ENCODE data around the gene DDX54. TPM values are rescaled to one million over a fixed set of nuclear protein-coding genes. Genes with fewer than 3 reads are reported as not detected.

Gene DDX54
- total RNA-seq, 1 donor from 2014 or later = 46.6 TPM

DNA sequence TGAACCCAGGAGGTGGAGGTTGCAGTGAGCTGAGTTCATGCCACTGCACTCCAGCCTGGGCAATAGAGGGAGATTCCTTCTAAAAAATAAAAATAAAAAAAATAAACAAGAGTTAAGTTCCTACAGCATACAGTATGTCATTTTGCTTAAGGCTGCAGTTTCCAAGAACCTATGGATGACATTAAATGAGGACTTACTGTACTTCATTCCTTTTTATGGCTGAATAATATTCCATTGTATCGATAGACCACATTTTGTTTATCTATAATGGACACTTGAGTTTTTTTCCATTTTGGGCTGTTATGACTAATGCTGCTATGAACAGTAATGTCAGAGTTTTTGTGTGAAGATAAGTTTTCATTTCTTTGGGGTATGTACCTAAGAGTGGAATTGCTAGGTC lies 67.1 kb downstream of the DDX54 start:
- ATAC-seq = no peak

GRCh38 chr12:113117684-113118083 lies 67.6 kb downstream of the DDX54 start:
- peak; percentile 63 for ATAC-seq

DNA sequence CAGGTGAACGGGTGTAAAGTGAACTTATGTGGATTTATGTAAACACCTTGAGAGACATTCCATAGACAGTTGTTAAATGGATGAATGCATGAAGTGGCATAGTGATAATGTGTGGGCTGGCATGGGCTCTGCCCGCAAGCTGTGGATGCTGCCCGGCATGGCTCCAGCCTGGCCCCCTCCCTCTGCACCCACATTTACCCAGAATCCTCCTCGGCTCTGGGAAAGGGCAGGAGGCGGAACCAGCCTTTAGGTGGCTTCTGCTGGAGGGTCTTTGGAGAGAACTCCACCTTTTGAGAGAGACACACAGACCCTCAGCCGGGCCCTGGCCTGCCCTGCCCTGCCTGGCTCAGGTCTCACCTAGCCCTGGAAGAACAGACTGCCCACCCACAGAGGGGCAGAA lies 68.4 kb downstream of the DDX54 start:
- ATAC-seq = no peak

DNA sequence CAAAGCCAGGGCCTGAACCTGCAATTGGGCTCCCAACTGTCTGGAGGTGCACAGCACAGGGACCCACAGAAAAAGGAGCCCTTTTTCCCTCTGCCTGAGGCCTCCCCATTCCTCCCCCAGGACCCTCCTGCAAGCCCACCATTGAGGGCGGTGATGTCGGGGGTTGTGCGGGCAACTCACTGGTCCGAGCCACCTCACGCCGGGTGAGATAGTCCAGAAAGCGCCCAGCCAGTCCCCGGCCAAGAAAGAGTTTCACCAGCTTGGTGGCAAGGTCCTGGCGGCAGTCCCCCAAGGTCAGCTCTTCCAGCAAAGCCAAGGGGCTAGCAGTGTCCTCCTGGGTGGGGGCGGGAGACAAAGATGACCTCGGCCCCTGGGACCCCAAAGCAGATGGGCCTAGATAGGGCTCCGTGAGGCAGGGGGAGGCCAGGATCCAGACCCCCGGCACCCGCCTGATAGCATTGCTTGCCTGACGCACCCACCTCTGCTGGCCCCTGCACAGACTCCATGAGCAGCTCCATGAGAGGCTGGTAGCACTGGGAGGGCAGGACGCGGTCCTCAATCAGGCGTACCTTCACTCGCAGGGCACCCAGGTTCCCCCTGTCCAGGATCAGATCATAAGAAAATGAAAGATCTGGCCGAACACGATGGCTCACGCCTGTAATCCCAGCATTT lies 69.7 kb downstream of the DDX54 start:
- no peak for ATAC-seq

DNA sequence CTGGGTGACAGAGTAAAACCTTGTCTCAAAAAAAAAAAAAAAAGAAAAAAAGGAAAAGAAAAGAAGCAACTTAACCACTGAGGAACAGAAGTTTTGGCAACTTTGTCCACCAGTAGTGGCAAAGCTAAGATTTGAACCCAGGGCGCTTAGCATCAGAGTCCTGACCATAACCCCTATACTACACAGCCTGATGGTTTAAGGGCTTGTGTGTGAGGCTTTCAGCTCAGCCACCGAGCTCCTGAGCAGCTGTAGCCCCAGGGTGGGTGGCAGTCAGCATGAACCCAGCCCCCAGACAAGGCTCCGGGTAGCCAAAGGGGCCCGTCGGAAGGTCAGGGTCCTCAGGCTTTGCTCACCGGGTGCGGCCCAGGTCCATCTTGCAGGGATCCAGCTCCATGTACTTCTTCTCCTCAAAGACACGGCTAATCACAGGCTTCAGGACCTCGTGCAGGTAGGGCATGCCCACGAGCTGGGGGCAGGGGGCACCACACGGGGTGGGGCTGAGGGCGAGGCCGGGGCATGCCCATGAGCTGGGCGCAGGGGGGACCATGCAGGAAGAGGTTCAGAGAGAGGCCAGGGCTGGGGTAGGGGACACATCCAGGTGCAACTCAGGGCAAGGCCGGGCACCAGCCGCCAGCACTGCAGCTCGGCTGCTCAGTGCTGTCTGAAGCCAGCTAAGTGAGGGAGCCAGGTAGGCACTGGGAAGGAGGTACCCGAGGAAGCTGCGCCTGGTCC lies 70.7 kb downstream of the DDX54 start:
- ATAC-seq = no peak

DNA sequence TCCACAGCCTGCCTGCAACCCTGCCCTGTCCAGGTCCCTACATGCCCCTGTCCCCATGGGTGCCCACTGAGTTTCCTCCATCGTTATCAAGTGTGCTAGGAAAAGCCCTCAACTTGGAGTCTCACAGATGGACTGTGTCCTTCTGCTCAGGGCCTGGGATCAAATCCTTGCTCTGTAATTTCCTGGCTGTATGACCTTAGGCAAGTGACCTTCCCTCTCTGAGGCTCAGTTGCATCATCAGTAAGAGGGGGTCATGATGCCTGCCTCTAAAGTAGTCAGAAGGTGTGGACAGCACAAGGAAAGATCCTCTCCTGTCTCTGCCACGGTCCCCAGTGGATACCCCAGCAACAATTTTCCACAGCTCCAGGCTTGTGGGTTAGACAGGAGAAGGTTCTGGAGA lies 71.9 kb downstream of the DDX54 start:
- ATAC-seq = no peak

- no peak for ATAC-seq
Observed at GRCh38 chr12:113112043-113112899, 73.0 kb downstream of the DDX54 start.

- no peak for ATAC-seq
Observed at GRCh38 chr12:113111247-113111646, 74.0 kb downstream of the DDX54 start.

DNA sequence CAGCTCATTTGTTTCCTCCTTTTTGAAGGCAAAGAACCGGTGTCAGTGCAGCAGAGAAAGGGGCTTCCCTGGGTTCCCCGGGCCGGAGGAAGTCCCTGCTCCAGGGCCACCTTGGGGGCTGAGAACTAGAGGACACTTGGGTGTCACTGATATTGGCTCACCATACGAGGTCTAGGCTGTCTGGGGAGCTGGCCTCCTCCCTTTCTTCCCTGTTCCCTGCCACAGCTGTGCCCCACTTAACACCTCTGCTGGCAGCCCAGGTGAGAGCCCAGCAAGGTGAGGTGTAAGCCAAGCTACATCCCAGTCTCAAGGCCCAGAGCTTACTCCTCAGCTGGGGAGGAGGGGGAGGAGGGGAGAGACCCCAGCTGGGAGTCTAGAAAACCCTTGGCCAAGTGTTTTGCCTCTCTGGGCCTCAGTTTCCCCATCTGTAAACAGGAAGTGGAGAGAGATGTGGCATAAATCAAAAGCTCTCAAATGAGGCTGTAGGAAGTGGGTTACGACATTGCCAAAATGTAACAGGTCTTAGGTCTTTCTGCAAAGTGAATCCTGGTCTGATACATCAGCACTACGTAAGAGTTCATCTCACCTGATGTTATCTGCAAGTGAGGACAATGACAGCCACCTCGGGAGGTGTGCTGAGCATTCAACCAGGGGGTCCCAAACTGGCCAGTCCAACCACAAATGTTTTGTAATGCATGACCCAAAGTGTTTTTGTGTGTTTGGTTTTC lies 75.2 kb downstream of the DDX54 start:
- no peak for ATAC-seq

DNA sequence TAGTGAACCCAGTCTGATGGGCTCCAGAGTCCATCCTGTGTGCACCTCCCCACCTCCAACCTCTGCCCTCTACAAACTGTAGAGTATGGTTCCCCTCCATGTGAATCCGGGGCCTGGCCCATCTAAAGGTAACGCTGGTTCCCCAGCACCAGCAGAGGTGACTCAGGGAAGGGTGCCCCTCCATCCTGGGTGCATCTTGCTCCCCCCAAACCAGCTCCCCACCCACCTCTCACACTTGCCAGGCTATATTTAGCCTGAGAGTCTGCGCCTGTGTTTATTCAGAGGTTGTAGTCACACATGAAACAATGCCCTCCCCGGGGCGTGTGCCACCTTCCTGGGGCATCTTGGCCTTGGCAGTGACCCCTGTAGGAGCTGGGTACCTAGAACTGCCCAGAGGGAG lies 75.9 kb downstream of the DDX54 start:
- peak; percentile 2 for ATAC-seq

DNA sequence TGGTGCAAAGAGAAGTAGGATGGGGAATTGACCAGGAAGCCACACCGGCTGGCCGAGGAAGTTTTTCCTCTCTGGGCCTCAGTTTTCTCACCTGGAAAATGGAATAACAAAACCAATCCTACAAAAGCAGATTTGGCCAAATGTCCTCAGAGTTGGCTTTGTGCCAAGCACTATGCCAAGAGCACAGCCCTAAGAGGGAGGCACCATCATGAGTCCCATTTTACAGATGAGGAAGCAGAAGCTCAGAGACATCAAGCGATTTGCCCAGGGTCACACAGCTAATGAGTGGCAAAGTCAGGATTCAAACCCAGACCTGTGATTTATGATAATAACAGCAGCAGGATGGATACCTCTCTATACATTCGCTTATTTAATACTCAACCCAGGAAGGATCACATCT lies 77.0 kb downstream of the DDX54 start:
- no peak for ATAC-seq

Other genes with a start within 250 kb of the DDX54 start
- gene OAS3, start 247.0 kb downstream of the DDX54 start, total RNA-seq = 33.6 TPM
- gene OAS2, start 207.0 kb downstream of the DDX54 start, total RNA-seq = 20.6 TPM
- 0.68 TPM for gene DTX1, start 128.7 kb downstream of the DDX54 start, total RNA-seq
- gene RASAL1, start 49.7 kb downstream of the DDX54 start, total RNA-seq = 53.1 TPM
- 0.20 TPM for gene CFAP73, start 35.8 kb downstream of the DDX54 start, total RNA-seq
- 11.0 TPM for gene RITA1, start 243 bp upstream of the DDX54 start, total RNA-seq
- 35.2 TPM for gene TPCN1, start 36.0 kb upstream of the DDX54 start, total RNA-seq
- gene SLC8B1, start 149.6 kb upstream of the DDX54 start, total RNA-seq = 16.8 TPM
- 14.1 TPM for gene PLBD2, start 173.1 kb upstream of the DDX54 start, total RNA-seq
- 0.20 TPM for gene SDS, start 218.4 kb upstream of the DDX54 start, total RNA-seq
- gene SDSL, start 236.9 kb upstream of the DDX54 start, total RNA-seq = 2.3 TPM

Data from esophagus mucosa (tissue), 1 donor.